ENCODE measurements around the gene AFF1.
"Not testable (repeated sequence)": the region's sequence is repeated elsewhere in the genome, so short reads cannot be mapped to it uniquely, and the experiment has no call there.

The AFF1 gene

GRCh38 chr4:87012265-87012953 lies 77.6 kb downstream of the AFF1 start:
- no peak for DNase-seq (ENCODE audit: low read depth)

- not testable (repeated sequence) for DNase-seq (ENCODE audit: low read depth)
Observed at GRCh38 chr4:87012954-87013308, 78.1 kb downstream of the AFF1 start.

- no peak for DNase-seq (ENCODE audit: low read depth)
Observed at GRCh38 chr4:87014284-87014782, 79.5 kb downstream of the AFF1 start.

- DNase-seq (ENCODE audit: low read depth): no peak
Observed at GRCh38 chr4:87015416-87015815, 80.6 kb downstream of the AFF1 start.

GRCh38 chr4:87017580-87018342 lies 83.0 kb downstream of the AFF1 start:
- no peak for DNase-seq (ENCODE audit: low read depth)

- no peak for DNase-seq (ENCODE audit: low read depth)
Observed at GRCh38 chr4:87018753-87019152, 83.9 kb downstream of the AFF1 start.

- no peak for DNase-seq (ENCODE audit: low read depth)
Observed at GRCh38 chr4:87019246-87019791, 84.5 kb downstream of the AFF1 start.

GRCh38 chr4:87019898-87020297 lies 85.1 kb downstream of the AFF1 start:
- DNase-seq (ENCODE audit: low read depth): no peak

- DNase-seq (ENCODE audit: low read depth): no peak
Observed at GRCh38 chr4:87024201-87024600, 89.4 kb downstream of the AFF1 start.

GRCh38 chr4:87025023-87025613 lies 90.3 kb downstream of the AFF1 start:
- no peak for DNase-seq (ENCODE audit: low read depth)

- no peak for DNase-seq (ENCODE audit: low read depth)
Observed at GRCh38 chr4:87025614-87026041, 90.8 kb downstream of the AFF1 start.

GRCh38 chr4:87026800-87027495 lies 92.1 kb downstream of the AFF1 start:
- DNase-seq (ENCODE audit: low read depth): no peak

GRCh38 chr4:87029356-87029755 lies 94.5 kb downstream of the AFF1 start:
- DNase-seq (ENCODE audit: low read depth): no peak

- DNase-seq (ENCODE audit: low read depth): no peak
Observed at GRCh38 chr4:87030124-87030523, 95.3 kb downstream of the AFF1 start.

- DNase-seq (ENCODE audit: low read depth): no peak
Observed at GRCh38 chr4:87030755-87031441, 96.1 kb downstream of the AFF1 start.

GRCh38 chr4:87031920-87032319 lies 97.1 kb downstream of the AFF1 start:
- no peak for DNase-seq (ENCODE audit: low read depth)

GRCh38 chr4:87032884-87033533 lies 98.2 kb downstream of the AFF1 start:
- DNase-seq (ENCODE audit: low read depth): no peak

- no peak for DNase-seq (ENCODE audit: low read depth)
Observed at GRCh38 chr4:87033902-87034301, 99.1 kb downstream of the AFF1 start.

GRCh38 chr4:87034527-87034926 lies 99.7 kb downstream of the AFF1 start:
- no peak for DNase-seq (ENCODE audit: low read depth)

- DNase-seq (ENCODE audit: low read depth): no peak
Observed at GRCh38 chr4:87035881-87036509, 101.2 kb downstream of the AFF1 start.

- no peak for DNase-seq (ENCODE audit: low read depth)
Observed at GRCh38 chr4:87036713-87037112, 101.9 kb downstream of the AFF1 start.
